Measurements from ENCODE around the gene ENO3. TPM values are rescaled to one million over a fixed set of nuclear protein-coding genes. Genes with fewer than 3 reads are reported as not detected.

Gene ENO3
- polyA plus RNA-seq, 1 of the 3 experiments (the other 2 are of a cell fraction) = 29.2 TPM

DNA sequence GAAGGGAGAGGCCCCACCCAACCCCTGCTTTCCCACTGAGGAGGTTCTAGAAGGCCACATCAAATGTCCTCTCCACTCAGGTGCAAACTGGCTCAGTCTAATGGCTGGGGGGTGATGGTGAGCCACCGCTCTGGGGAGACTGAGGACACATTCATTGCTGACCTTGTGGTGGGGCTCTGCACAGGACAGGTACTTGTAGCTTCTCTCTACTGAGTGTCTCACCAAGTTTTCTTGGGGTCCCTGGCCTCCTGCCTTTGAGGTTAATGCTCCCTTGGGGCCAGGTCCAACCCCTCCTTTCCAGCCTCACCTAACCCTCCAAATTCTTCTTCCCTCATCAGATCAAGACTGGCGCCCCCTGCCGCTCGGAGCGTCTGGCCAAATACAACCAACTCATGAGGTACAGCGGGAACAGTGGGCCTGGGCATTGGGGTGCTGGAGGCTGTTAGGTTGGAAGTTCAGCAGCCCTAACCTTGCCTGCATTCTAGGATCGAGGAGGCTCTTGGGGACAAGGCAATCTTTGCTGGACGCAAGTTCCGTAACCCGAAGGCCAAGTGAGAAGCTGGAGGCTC is 5.7 kb downstream of the ENO3 start:
- Histone ChIP-seq H3K9me2 (no peaks in the 10 kb centered on the region), H3K4me3 (ENCODE audit: low read depth in 2 of 2, low read length in 1 of 2) (no peak overlapping the region), H3K27me3 (ENCODE audit: insufficient read depth) (no peaks in the 10 kb centered on the region), H3K4me1 (ENCODE audit: control insufficient read depth in 1 of 2, insufficient read depth in 2 of 2, low read depth in 1 of 2, low read length in 1 of 2) (peaks cover 8 to 16% of the 10 kb centered on the region in 2 experiments; a peak in 3 of 4 replicates), H3K36me3 (replicated peaks in 1 of 2; ENCODE audit: control insufficient read depth in 1 of 2, insufficient read depth in 2 of 2, low read length in 1 of 2) (peaks cover 4% of the 10 kb centered on the region in 2 experiments), H3K79me2 (ENCODE audit: insufficient read depth) (peaks cover 12% of the 10 kb centered on the region), H3K9me3 (no peaks in the 10 kb centered on the region), H3F3A (replicated peaks; ENCODE audit: insufficient read depth) (peaks cover 15% of the 10 kb centered on the region), H3K4me2 (no peak overlapping the region), H2AFZ (ENCODE audit: low read depth) (no peak overlapping the region), H3K27ac (ENCODE audit: low read depth in 2 of 2, low read length in 1 of 2) (no peak overlapping the region), H3K9ac (no peak overlapping the region), H4K20me1 (ENCODE audit: insufficient read depth) (no peaks in the 10 kb centered on the region)
- WGBS (ENCODE audit: low lambda C conversion rate) = 92% methylated on average over 9 of the region's 10 CpGs
- CTCF ChIA-PET = interaction anchor here (1.1 to 2.1 kb wide), 3 partner anchors 10 to 53 kb away, joined by 3 to 7 read pairs (median 3); partner anchors contain the start of genes CAMTA2 and CHRNE
- POLR2A ChIA-PET = interaction anchor here (1.3 kb wide), 1 partner anchor 11 kb away, joined by 5 read pairs; the partner anchor contains the start of gene SPAG7
- TF ChIP-seq USF2 (IDR thresholded peaks at IDR 0.05; ENCODE audit: borderline replicate concordance, low read depth, low read length) = no peak
- no peak for TF ChIP-seq ZBTB33 (IDR thresholded peaks at IDR 0.05; ENCODE audit: borderline replicate concordance, low read depth)
- no peak for TF ChIP-seq YY1 (IDR thresholded peaks at IDR 0.05; ENCODE audit: low read depth)
- TF ChIP-seq, protein P1, sequence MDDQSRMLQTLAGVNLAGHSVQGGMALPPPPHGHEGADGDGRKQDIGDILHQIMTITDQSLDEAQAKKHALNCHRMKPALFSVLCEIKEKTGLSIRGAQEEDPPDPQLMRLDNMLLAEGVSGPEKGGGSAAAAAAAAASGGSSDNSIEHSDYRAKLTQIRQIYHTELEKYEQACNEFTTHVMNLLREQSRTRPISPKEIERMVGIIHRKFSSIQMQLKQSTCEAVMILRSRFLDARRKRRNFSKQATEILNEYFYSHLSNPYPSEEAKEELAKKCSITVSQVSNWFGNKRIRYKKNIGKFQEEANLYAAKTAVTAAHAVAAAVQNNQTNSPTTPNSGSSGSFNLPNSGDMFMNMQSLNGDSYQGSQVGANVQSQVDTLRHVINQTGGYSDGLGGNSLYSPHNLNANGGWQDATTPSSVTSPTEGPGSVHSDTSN (IDR thresholded peaks at IDR 0.05) = no peak
- TF ChIP-seq EZH2phosphoT487 (IDR thresholded peaks at IDR 0.05; ENCODE audit: borderline replicate concordance, low read depth) = no peak
- no peak for TF ChIP-seq NFIC (IDR thresholded peaks at IDR 0.05; ENCODE audit: borderline replicate concordance)
- no peak for TF ChIP-seq RFX5 (IDR thresholded peaks at IDR 0.05; ENCODE audit: low read length)
- TF ChIP-seq GATA2 (CRISPR knock-in tag; IDR thresholded peaks at IDR 0.05) = no peak
- no peak for TF ChIP-seq USF1 (IDR thresholded peaks at IDR 0.05; ENCODE audit: borderline replicate concordance, low read depth)
- no peak for TF ChIP-seq TAF1 (IDR thresholded peaks at IDR 0.05; ENCODE audit: borderline replicate concordance, low read depth, low read length)
- TF ChIP-seq RAD21 (IDR thresholded peaks at IDR 0.05; ENCODE audit: low read length) = no peak
- no peak for TF ChIP-seq CTCF (IDR thresholded peaks at IDR 0.05)
- TF ChIP-seq, protein P2, sequence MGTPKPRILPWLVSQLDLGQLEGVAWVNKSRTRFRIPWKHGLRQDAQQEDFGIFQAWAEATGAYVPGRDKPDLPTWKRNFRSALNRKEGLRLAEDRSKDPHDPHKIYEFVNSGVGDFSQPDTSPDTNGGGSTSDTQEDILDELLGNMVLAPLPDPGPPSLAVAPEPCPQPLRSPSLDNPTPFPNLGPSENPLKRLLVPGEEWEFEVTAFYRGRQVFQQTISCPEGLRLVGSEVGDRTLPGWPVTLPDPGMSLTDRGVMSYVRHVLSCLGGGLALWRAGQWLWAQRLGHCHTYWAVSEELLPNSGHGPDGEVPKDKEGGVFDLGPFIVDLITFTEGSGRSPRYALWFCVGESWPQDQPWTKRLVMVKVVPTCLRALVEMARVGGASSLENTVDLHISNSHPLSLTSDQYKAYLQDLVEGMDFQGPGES (IDR thresholded peaks at IDR 0.05; ENCODE audit: low read depth, low read length) = no peak
- TF ChIP-seq SIN3A (IDR thresholded peaks at IDR 0.05; ENCODE audit: borderline replicate concordance, low read depth, low read length) = no peak
- DNase-seq = no peak
